ENCODE data around the gene HPDL.

- TF ChIP-seq SIX5 (IDR thresholded peaks at IDR 0.05; ENCODE audit: low read depth, low read length, severe bottlenecking) (no peak), CTCF (IDR thresholded peaks at IDR 0.05 in 2 of 3, conservative IDR thresholded peaks at IDR 0.05 in 1 of 3; ENCODE audit: control insufficient read depth in 2 of 3, extremely low read depth in 1 of 3, insufficient read depth in 1 of 3, low read depth in 3 of 3, low read length in 3 of 3) (no peak), SP1 (IDR thresholded peaks at IDR 0.05; ENCODE audit: low read depth, low read length) (no peak), TCF3 (IDR thresholded peaks at IDR 0.05; ENCODE audit: borderline replicate concordance, insufficient read depth, low read depth, low read length) (no peak), SMARCA5 (IDR thresholded peaks at IDR 0.05) (no peak), FOXM1 (IDR thresholded peaks at IDR 0.05; ENCODE audit: low read depth, low read length) (no peak), CBFB (IDR thresholded peaks at IDR 0.05; ENCODE audit: low read depth) (no peak), SREBF2 (IDR thresholded peaks at IDR 0.05; ENCODE audit: low read length) (no peak)
Observed at GRCh38 chr1:45348966-45349677, 22.4 kb downstream of the HPDL start.
